Parathyroid adenoma (tissue), 2 donors: ENCODE data around the gene C13orf46.

Experiments
- H2AFZ ChIP-seq: fragments of 300-600 bp; sonication (generic); one replicate; pipeline ENCODE4 v1.7.0; 2017; ENCODE audit warnings: antibody characterized with exemption, mild to moderate bottlenecking
- H3K27ac ChIP-seq: fragments of 300-600 bp; sonication (generic); one replicate; pipeline ENCODE4 v1.7.0; 2017
- H3K27me3 ChIP-seq: fragments of 300-600 bp; sonication (generic); one replicate; pipeline ENCODE4 v1.7.0; 2017; ENCODE audit warnings: low read length; ENCODE audit not compliant: control insufficient read depth, insufficient read depth
- H3K36me3 ChIP-seq: fragments of 300-600 bp; sonication (generic); one replicate; pipeline ENCODE4 v1.7.0; 2017; ENCODE audit warnings: low read length; ENCODE audit not compliant: control insufficient read depth, insufficient read depth
- H3K4me1 ChIP-seq: fragments of 300-600 bp; sonication (generic); one replicate; pipeline ENCODE4 v1.7.0; 2017; ENCODE audit warnings: control low read depth
- H3K4me2 ChIP-seq: fragments of 300-600 bp; sonication (generic); one replicate; pipeline ENCODE4 v1.7.0; 2017; ENCODE audit warnings: low read length
- H3K4me3 ChIP-seq: fragments of 300-600 bp; sonication (generic); one replicate; pipeline ENCODE4 v1.7.0; 2017; ENCODE audit warnings: low read depth, low read length
- H3K79me2 ChIP-seq: fragments of 300-600 bp; sonication (generic); one replicate; pipeline ENCODE4 v1.7.0; 2017; ENCODE audit warnings: control low read depth
- H3K9ac ChIP-seq: fragments of 300-600 bp; sonication (generic); one replicate; pipeline ENCODE4 v1.7.0; 2017; ENCODE audit warnings: mild to moderate bottlenecking
- H3K9me3 ChIP-seq: fragments of 300-600 bp; sonication (generic); one replicate; pipeline ENCODE4 v1.7.0; 2017; ENCODE audit warnings: low read length; ENCODE audit not compliant: control insufficient read depth
- CTCF ChIP-seq: fragments of 300-600 bp; sonication (generic); IDR thresholded peaks from one replicate; pipeline ENCODE4 v1.7.0; 2017; ENCODE audit warnings: antibody characterized with exemption, mild to moderate bottlenecking
- donor health status: primary hyperparathyroidism.

The C13orf46 gene

GRCh38 chr13:113968463-113969310, 5.2 kb downstream of the C13orf46 start:
- H2AFZ ChIP-seq = no peak overlapping the region
- H3K9me3 ChIP-seq = no peaks in the 10 kb centered on the region
- no peak overlapping the region for H3K4me2 ChIP-seq
- no peaks in the 10 kb centered on the region for H3K4me1 ChIP-seq
- H3K9ac ChIP-seq = no peak overlapping the region
- no peaks in the 10 kb centered on the region for H3K27me3 ChIP-seq
- no peak for TF ChIP-seq CTCF
- H3K36me3 ChIP-seq = no peaks in the 10 kb centered on the region
- no peak overlapping the region for H3K4me3 ChIP-seq
- H3K27ac ChIP-seq = no peak overlapping the region
- H3K79me2 ChIP-seq = no peaks in the 10 kb centered on the region

GRCh38 chr13:113967729-113968462, 6.0 kb downstream of the C13orf46 start:
- no peak for TF ChIP-seq CTCF
- H3K27ac ChIP-seq = no peak overlapping the region

GRCh38 chr13:113967206-113967720, 6.6 kb downstream of the C13orf46 start:
- no peak for TF ChIP-seq CTCF
- Histone ChIP-seq H3K9me3 (no peaks in the 10 kb centered on the region), H3K4me1 (no peaks in the 10 kb centered on the region), H3K79me2 (no peaks in the 10 kb centered on the region), H3K4me2 (no peak overlapping the region), H2AFZ (no peak overlapping the region), H3K27ac (no peak overlapping the region), H3K4me3 (no peak overlapping the region), H3K36me3 (no peaks in the 10 kb centered on the region), H3K27me3 (no peaks in the 10 kb centered on the region), H3K9ac (no peak overlapping the region)

More at GRCh38 chr13:113967729-113968462, 6.0 kb downstream of the C13orf46 start:
- Histone ChIP-seq H3K9me3 (no peaks in the 10 kb centered on the region), H2AFZ (no peak overlapping the region), H3K4me3 (no peak overlapping the region), H3K36me3 (no peaks in the 10 kb centered on the region), H3K79me2 (no peaks in the 10 kb centered on the region), H3K4me2 (no peak overlapping the region), H3K9ac (no peak overlapping the region), H3K27me3 (no peaks in the 10 kb centered on the region), H3K4me1 (no peaks in the 10 kb centered on the region)

GRCh38 chr13:113965968-113966884, 7.7 kb downstream of the C13orf46 start:
- H3K27me3 ChIP-seq = no peaks in the 10 kb centered on the region
- H3K36me3 ChIP-seq = no peaks in the 10 kb centered on the region
- no peaks in the 10 kb centered on the region for H3K9me3 ChIP-seq
- no peaks in the 10 kb centered on the region for H3K4me1 ChIP-seq
- H3K4me2 ChIP-seq = no peak overlapping the region
- H2AFZ ChIP-seq = no peak overlapping the region
- no peaks in the 10 kb centered on the region for H3K79me2 ChIP-seq
- no peak overlapping the region for H3K27ac ChIP-seq
- TF ChIP-seq CTCF = no peak
- no peak overlapping the region for H3K9ac ChIP-seq
- H3K4me3 ChIP-seq = no peak overlapping the region
